ENCODE data around the gene GLIS2.

GLIS2 gene

DNA sequence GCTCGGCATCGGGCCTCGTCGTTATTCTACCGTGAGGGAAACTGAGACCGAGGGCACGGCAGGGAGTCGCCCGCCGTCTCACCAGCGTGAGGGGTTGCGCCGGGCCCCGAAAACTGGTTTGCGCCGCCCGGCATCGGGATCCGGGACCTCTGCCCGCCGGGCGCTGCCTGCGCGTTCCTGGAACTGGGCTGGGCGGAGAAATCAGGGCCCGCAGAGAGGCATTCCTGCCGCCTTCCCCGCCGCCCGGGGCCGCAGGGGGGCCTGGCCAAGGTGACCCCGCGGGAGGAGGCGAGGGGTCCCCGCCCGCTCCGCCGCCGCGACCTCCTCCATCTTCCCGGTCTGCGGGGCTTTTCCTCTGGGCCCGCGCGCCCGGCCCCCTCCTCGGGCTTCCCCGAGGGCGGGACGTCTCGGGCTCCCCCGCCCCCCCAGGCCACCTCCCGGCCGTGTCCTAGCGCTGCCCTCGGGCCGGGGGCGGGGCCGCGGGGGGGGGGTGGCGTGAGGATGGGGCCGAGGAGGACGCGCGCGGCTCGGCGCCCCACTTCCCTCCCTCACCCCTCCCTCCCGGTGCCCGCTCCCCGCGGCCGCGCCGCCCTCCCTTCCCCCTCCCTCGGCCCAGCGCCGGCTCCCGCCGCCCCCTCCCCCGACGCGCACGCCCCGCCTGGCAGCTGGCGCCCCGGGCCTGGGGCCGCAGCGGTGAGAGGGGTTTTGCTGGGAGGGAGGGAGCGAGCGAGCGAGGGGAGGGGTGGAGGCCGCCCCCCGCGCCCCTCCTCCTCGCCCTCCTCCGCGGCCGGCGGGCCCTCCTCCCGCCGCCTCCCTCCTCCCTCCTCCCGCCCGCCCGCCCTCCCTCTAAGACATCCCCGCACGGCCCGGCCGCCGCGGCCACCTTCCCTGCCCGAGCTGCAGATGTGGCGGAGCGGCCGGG is at the start of gene GLIS2:
GLIS2 (plus strand) TSS at position 882 of the 922 bp plus-strand sequence. CDS start 16,214 bp downstream, outside the sequence.
- in situ Hi-C loops (cut with MboI; ENCODE audit: low sequenced_read_pairs, unreplicated experiment) = no loop called here
- TF ChIP-seq, protein P1, sequence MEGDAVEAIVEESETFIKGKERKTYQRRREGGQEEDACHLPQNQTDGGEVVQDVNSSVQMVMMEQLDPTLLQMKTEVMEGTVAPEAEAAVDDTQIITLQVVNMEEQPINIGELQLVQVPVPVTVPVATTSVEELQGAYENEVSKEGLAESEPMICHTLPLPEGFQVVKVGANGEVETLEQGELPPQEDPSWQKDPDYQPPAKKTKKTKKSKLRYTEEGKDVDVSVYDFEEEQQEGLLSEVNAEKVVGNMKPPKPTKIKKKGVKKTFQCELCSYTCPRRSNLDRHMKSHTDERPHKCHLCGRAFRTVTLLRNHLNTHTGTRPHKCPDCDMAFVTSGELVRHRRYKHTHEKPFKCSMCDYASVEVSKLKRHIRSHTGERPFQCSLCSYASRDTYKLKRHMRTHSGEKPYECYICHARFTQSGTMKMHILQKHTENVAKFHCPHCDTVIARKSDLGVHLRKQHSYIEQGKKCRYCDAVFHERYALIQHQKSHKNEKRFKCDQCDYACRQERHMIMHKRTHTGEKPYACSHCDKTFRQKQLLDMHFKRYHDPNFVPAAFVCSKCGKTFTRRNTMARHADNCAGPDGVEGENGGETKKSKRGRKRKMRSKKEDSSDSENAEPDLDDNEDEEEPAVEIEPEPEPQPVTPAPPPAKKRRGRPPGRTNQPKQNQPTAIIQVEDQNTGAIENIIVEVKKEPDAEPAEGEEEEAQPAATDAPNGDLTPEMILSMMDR (IDR thresholded peaks at IDR 0.05; ENCODE audit: borderline replicate concordance, control extremely low read depth, extremely low read depth, insufficient read depth, missing control alignments) = no peak
- DNase-seq (ENCODE audit: low spot score) = peak; percentile 78

DNA sequence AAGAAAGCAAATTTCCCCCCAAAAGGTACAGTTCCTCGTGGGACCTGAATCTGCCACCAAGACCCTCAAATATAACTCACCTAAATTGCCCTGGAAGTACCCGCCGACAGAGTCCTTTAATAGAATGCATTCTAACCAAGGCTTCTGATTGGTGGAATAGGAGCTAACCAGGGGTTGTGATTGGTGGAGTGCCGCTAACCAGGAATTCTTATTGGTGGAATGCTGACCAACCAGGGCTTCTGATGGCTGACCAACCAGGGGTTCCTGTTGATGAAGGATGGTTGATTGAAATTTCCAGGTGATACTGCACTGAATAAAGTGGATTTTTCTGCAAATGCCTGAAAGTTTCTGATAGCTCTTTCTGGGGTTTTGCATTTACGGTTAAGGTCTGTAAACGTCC is 49.5 kb upstream of the GLIS2 start:
- in situ Hi-C loops (cut with MboI; ENCODE audit: low sequenced_read_pairs, unreplicated experiment) = no loop called here
- peak; percentile 36 for DNase-seq (ENCODE audit: low spot score)
- TF ChIP-seq, protein P1 (IDR thresholded peaks at IDR 0.05; ENCODE audit: borderline replicate concordance, control extremely low read depth, extremely low read depth, insufficient read depth, missing control alignments) = no peak

DNA sequence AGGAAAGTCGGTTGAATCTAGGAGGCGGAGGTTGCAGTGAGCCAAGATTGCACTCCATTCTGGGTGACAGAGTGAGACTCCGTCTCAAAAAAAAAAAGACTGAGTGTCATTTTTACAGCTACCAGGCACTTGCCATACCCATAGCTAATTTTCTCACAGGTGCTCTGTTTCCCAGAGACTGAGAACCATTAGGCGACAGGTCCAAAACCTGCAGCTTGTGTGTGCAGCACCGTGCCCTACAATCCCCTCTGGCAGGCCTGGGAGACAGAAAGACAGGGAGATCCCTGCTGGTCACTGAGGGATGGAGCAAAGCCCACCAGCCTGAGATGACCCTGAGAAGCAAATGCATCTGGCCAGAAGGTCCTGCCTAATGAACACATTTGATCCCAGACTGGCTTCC is 45.8 kb upstream of the GLIS2 start:
- DNase-seq (ENCODE audit: low spot score) = no peak
- TF ChIP-seq, protein P1 (IDR thresholded peaks at IDR 0.05; ENCODE audit: borderline replicate concordance, control extremely low read depth, extremely low read depth, insufficient read depth, missing control alignments) = no peak
- in situ Hi-C loops (cut with MboI; ENCODE audit: low sequenced_read_pairs, unreplicated experiment) = no loop called here

DNA sequence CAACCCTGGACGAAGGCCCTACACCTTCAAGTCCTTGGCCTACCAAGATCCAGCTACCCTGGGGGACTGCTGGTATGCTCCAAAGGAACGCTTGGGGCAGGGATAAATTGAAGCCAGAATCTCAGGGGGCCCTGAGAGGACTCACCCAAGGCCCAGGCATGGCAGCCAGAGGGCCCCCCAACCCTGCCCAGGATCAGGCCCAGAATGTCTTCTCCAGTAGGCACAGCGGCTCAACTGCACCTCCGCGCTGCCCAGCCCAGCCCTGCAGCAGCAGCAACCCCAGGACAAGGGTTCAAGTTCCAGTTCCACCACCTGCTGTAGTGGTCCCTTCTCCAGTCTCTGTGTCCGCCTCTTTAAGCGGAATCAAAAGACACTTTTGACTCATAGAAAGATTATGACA is 45.3 kb upstream of the GLIS2 start:
- in situ Hi-C loops (cut with MboI; ENCODE audit: low sequenced_read_pairs, unreplicated experiment) = no loop called here
- DNase-seq (ENCODE audit: low spot score) = peak; percentile 35
- TF ChIP-seq, protein P1 (IDR thresholded peaks at IDR 0.05; ENCODE audit: borderline replicate concordance, control extremely low read depth, extremely low read depth, insufficient read depth, missing control alignments) = no peak

DNA sequence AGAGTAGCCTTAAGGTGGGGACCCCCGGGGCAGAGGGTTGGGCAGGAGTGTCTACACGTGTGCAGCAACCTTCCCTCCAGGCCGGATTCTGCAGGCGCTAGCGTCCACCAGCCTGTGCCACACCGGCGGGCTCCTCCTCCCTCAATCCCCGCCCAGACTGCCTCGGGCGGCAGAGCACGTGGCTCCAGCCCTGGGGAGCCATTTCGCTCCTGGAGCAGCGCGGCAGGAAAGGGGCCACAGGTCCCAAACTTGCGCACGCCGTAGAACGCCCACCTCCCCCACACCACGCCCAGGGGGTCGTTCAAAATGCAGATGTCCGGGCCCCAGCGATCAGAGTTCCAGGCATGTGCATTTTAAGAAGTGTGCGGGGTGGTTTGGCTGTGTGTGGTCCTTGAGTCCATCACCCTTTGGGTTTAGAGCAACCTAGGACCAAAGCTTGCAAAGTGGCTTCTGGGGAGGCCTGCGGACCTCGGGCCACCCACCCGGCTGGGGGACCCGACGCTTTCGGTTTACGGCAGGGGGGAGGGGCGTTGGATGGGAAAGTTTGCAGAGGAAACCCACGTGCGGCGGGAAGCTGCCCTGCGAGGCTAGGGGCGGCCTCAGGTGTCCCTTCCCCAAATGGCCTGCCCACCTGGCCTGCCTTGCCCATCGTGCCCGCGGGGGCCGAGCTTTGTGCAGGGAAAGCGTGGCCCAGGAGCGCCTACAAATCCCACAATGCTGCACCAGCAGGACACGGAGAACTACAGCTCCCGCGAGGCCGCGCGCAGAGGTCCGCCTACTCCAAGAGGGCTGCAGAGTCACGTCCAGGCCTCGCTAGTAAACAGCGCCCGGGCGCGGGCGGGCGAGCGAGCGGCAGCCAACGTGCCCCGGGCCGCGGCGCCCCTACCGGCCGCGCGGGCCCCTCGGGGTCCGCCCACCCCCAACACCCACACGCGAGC is 44.4 kb upstream of the GLIS2 start:
- TF ChIP-seq, protein P1 (IDR thresholded peaks at IDR 0.05; ENCODE audit: borderline replicate concordance, control extremely low read depth, extremely low read depth, insufficient read depth, missing control alignments) = no peak
- DNase-seq (ENCODE audit: low spot score) = peak; percentile 95
- in situ Hi-C loops (cut with MboI; ENCODE audit: low sequenced_read_pairs, unreplicated experiment) = no loop called here

Data from GM13976 (cell line).